Caco-2 (cell line): ENCODE measurements around the gene ST6GALNAC2. TPM values are rescaled to one million over a fixed set of nuclear protein-coding genes. Genes with fewer than 3 reads are reported as not detected.

Source experiments
- BruUV-seq: library from RNA; stranded (reverse); fragments of 400-500 nt; replicated peaks from 2 replicates; lab custom pipeline; 2021; lab: Mats Ljungman, UMichigan
- CTCF ChIA-PET: fragments of 300-600 bp; sonication (Branson Sonifier 250); formaldehyde crosslinking; loops from one replicate; lab custom pipeline; 2022; ENCODE audit warnings: antibody characterized with exemption; lab: Charles Lee
- POLR2A ChIA-PET: fragments of 300-600 bp; sonication (Branson Sonifier 250); formaldehyde crosslinking; loops from one replicate; lab custom pipeline; 2022; ENCODE audit warnings: antibody characterized with exemption; lab: Charles Lee
- DNase-seq, 2 experiments: peaks; one replicate each; pipeline versions ENCODE4 v3.0.0 to v3.0.0-alpha.2; 2020 to 2022
- H3K27me3 ChIP-seq: replicated peaks from 2 replicates; pipeline ENCODE4 v1.6.0; 2011; ENCODE audit warnings: low read length; ENCODE audit not compliant: control insufficient read depth, insufficient read depth
- H3K36me3 ChIP-seq: 2 replicates; pipeline ENCODE4 v1.5.1; 2011; ENCODE audit warnings: low read length; ENCODE audit not compliant: control insufficient read depth, insufficient read depth
- H3K4me1 ChIP-seq: fragments of 250-450 bp; sonication (Bioruptor Pico); 2 replicates; pipeline ENCODE4 v1.5.1; 2020; ENCODE audit warnings: mild to moderate bottlenecking
- H3K4me3 ChIP-seq: 2 replicates; pipeline ENCODE4 v1.5.1; 2011; ENCODE audit warnings: low read depth, mild to moderate bottlenecking, control low read depth, low read length
- H3K9me3 ChIP-seq: fragments of 250-450 bp; sonication (Bioruptor Pico); 2 replicates; pipeline ENCODE4 v1.5.1; 2020; ENCODE audit warnings: mild to moderate bottlenecking, moderate library complexity
- H3K27ac Mint-ChIP-seq: one replicate; pipeline ENCODE4 v1.8.0; 2022; ENCODE audit warnings: mixed read lengths; ENCODE audit not compliant: unreplicated experiment
- H3K27me3 Mint-ChIP-seq: one replicate; pipeline ENCODE4 v1.8.0; 2022; ENCODE audit warnings: mixed read lengths; ENCODE audit not compliant: insufficient read depth, unreplicated experiment
- H3K36me3 Mint-ChIP-seq: one replicate; pipeline ENCODE4 v1.8.0; 2022; ENCODE audit warnings: mild to moderate bottlenecking, mixed read lengths; ENCODE audit not compliant: insufficient read depth, unreplicated experiment
- H3K4me1 Mint-ChIP-seq: one replicate; pipeline ENCODE4 v1.8.0; 2022; ENCODE audit warnings: low read depth, mixed read lengths; ENCODE audit not compliant: unreplicated experiment
- H3K4me3 Mint-ChIP-seq: one replicate; pipeline ENCODE4 v1.8.0; 2022; ENCODE audit warnings: mild to moderate bottlenecking, moderate library complexity, mixed read lengths; ENCODE audit not compliant: unreplicated experiment
- H3K9me3 Mint-ChIP-seq: one replicate; pipeline ENCODE4 v1.8.0; 2022; ENCODE audit warnings: mixed read lengths; ENCODE audit not compliant: unreplicated experiment
- CTCF ChIP-seq, 2 experiments: fragments of 200-600 bp in 1 of 2; IDR thresholded peaks; 1 replicate in 1 of 2; 2 replicates in 1 of 2; pipeline versions ENCODE4 v1.5.1 to v1.8.0; 2011 to 2022; ENCODE audit warnings: antibody characterized with exemption in 1 of 2, control low read depth in 1 of 2, inconsistent platforms in 1 of 2, low read depth in 1 of 2, low read length in 1 of 2, mild to moderate bottlenecking in 1 of 2, moderate library complexity in 1 of 2; ENCODE audit not compliant: insufficient read depth in 1 of 2, severe bottlenecking in 1 of 2, unreplicated experiment in 1 of 2
- intact Hi-C: fragments of 100-400 bp; cut with micrococcal nuclease; formaldehyde crosslinking; loops from one replicate; pipeline ENCODE4 v1.10.0; 2022; ENCODE audit not compliant: unreplicated experiment
- total RNA-seq: library from RNA; stranded (reverse); gene quantifications from 2 replicates; pipeline ENCODE4 v1.2.3, GENCODE V29; 2022

The ST6GALNAC2 gene
- total RNA-seq, 1 experiment from 2014 or later = 0.77 TPM

GRCh38 chr17:76578376-76578775, 7.3 kb downstream of the ST6GALNAC2 start:
- ChIA-PET POLR2A (no interaction called here), CTCF (no interaction called here)
- intact Hi-C loops = no loop called here
- Histone ChIP-seq H3K9me3 (no peaks in the 10 kb centered on the region), H3K4me1 (no peaks in the 10 kb centered on the region), H3K36me3 (no peaks in the 10 kb centered on the region), H3K27me3 (no peaks in the 10 kb centered on the region), H3K4me3 (no peak overlapping the region)
- Mint-ChIP-seq H3K27me3 (no peaks in the 10 kb centered on the region), H3K4me3 (no peak overlapping the region), H3K4me1 (no peaks in the 10 kb centered on the region), H3K27ac (no peak overlapping the region), H3K9me3 (no peaks in the 10 kb centered on the region), H3K36me3 (peaks cover 11% of the 10 kb centered on the region)
- BruUV-seq = no TSS peak
- no peak for TF ChIP-seq CTCF (IDR thresholded peaks at IDR 0.05; ENCODE audit: insufficient read depth in 1 of 2, low read depth in 1 of 2, low read length in 1 of 2, severe bottlenecking in 1 of 2, unreplicated experiment in 1 of 2)
- DNase-seq = no peak

- Histone ChIP-seq H3K4me1 (no peaks in the 10 kb centered on the region), H3K36me3 (no peaks in the 10 kb centered on the region), H3K9me3 (no peaks in the 10 kb centered on the region), H3K4me3 (no peak overlapping the region), H3K27me3 (no peaks in the 10 kb centered on the region)
- Mint-ChIP-seq H3K9me3 (no peaks in the 10 kb centered on the region), H3K4me3 (no peak overlapping the region), H3K36me3 (peaks cover 11% of the 10 kb centered on the region), H3K4me1 (no peaks in the 10 kb centered on the region), H3K27ac (no peak overlapping the region), H3K27me3 (no peaks in the 10 kb centered on the region)
- ChIA-PET POLR2A (no interaction called here), CTCF (interaction anchor here (0.5 kb wide), 1 partner anchor 121 kb away, joined by 3 read pairs; no protein-coding TSS in a partner anchor)
- intact Hi-C loops = no loop called here
- TF ChIP-seq CTCF (IDR thresholded peaks at IDR 0.05; ENCODE audit: insufficient read depth in 1 of 2, low read depth in 1 of 2, low read length in 1 of 2, severe bottlenecking in 1 of 2, unreplicated experiment in 1 of 2) = no peak
- no TSS peak for BruUV-seq
- DNase-seq = no peak
Measured at GRCh38 chr17:76577876-76578275, 7.8 kb downstream of the ST6GALNAC2 start.

GRCh38 chr17:76576189-76576588, 9.5 kb downstream of the ST6GALNAC2 start:
- Mint-ChIP-seq H3K36me3 (peaks cover 11% of the 10 kb centered on the region), H3K4me3 (no peak overlapping the region), H3K27ac (no peak overlapping the region), H3K4me1 (no peaks in the 10 kb centered on the region), H3K9me3 (no peaks in the 10 kb centered on the region), H3K27me3 (no peaks in the 10 kb centered on the region)
- Histone ChIP-seq H3K27me3 (no peaks in the 10 kb centered on the region), H3K4me1 (peaks cover under 1% of the 10 kb centered on the region; the same call in 1 of the 2 replicates), H3K9me3 (no peaks in the 10 kb centered on the region), H3K4me3 (no peak overlapping the region), H3K36me3 (no peaks in the 10 kb centered on the region)
- ChIA-PET CTCF (no interaction called here), POLR2A (no interaction called here)
- TF ChIP-seq CTCF (IDR thresholded peaks at IDR 0.05; ENCODE audit: insufficient read depth in 1 of 2, low read depth in 1 of 2, low read length in 1 of 2, severe bottlenecking in 1 of 2, unreplicated experiment in 1 of 2) = no peak
- BruUV-seq = no TSS peak
- intact Hi-C loops = no loop called here
- no peak for DNase-seq
